Neural crest cell (in vitro differentiated cells): Measurements from ENCODE around the gene MDFI. TPM values are rescaled to one million over a fixed set of nuclear protein-coding genes. Genes with fewer than 3 reads are reported as not detected.

Experiments
- DNase-seq: peaks from one replicate; pipeline ENCODE4 v3.0.0; 2021; ENCODE audit warnings: low read depth, mixed read lengths, low spot score
- H3K27ac Mint-ChIP-seq: one replicate; pipeline ENCODE4 v1.8.0; 2021; ENCODE audit warnings: mild to moderate bottlenecking, mixed read lengths; ENCODE audit not compliant: unreplicated experiment
- H3K27me3 Mint-ChIP-seq: 2 replicates; pipeline ENCODE4 v1.8.0; 2021; ENCODE audit warnings: low read depth, mild to moderate bottlenecking, mixed read lengths
- H3K36me3 Mint-ChIP-seq: 2 replicates; pipeline ENCODE4 v1.8.0; 2021; ENCODE audit warnings: low read depth, mild to moderate bottlenecking, mixed read lengths
- H3K4me1 Mint-ChIP-seq: 2 replicates; pipeline ENCODE4 v1.8.0; 2021; ENCODE audit warnings: mixed read lengths
- H3K4me3 Mint-ChIP-seq: one replicate; pipeline ENCODE4 v1.8.0; 2021; ENCODE audit warnings: mild to moderate bottlenecking, mixed read lengths
- H3K9me3 Mint-ChIP-seq: 2 replicates; pipeline ENCODE4 v1.8.0; 2021; ENCODE audit warnings: mixed read lengths
- CTCF ChIP-seq: fragments of 200-600 bp; sonication (generic); conservative IDR thresholded peaks from 2 replicates; pipeline ENCODE4 v1.5.0; 2021; ENCODE audit warnings: antibody characterized with exemption, mild to moderate bottlenecking
- total RNA-seq: library from RNA; stranded (reverse); gene quantifications from 2 replicates; pipeline ENCODE4 v1.2.1, GENCODE V29; 2021

Gene MDFI
- total RNA-seq, 1 donor from 2014 or later = 65.8 TPM

GRCh38 chr6:41634657-41635056 lies 3.6 kb upstream of the MDFI start:
- Mint-ChIP-seq H3K9me3 (no peaks in the 10 kb centered on the region), H3K4me3 (peak overlapping the region; percentile 45), H3K27me3 (peaks cover 60% of the 10 kb centered on the region), H3K36me3 (no peaks in the 10 kb centered on the region), H3K27ac (peak overlapping the region; percentile 5), H3K4me1 (peaks cover 27% of the 10 kb centered on the region)
- TF ChIP-seq CTCF = no peak
- DNase-seq = no peak

GRCh38 chr6:41635365-41635764 lies 2.9 kb upstream of the MDFI start:
- TF ChIP-seq CTCF = no peak
- Mint-ChIP-seq H3K27me3 (peaks cover 62% of the 10 kb centered on the region), H3K4me3 (peak overlapping the region; percentile 57), H3K4me1 (peaks cover 34% of the 10 kb centered on the region), H3K9me3 (no peaks in the 10 kb centered on the region), H3K27ac (no peak overlapping the region), H3K36me3 (no peaks in the 10 kb centered on the region)
- DNase-seq = no peak

GRCh38 chr6:41636833-41637193 lies 1.5 kb upstream of the MDFI start:
- peaks cover 62% of the 10 kb centered on the region for H3K27me3 Mint-ChIP-seq
- no peak for DNase-seq
- H3K9me3 Mint-ChIP-seq = no peaks in the 10 kb centered on the region
- no peak for TF ChIP-seq CTCF
- peaks cover 41% of the 10 kb centered on the region for H3K4me1 Mint-ChIP-seq
- H3K4me3 Mint-ChIP-seq = peak overlapping the region; percentile 68
- H3K36me3 Mint-ChIP-seq = no peaks in the 10 kb centered on the region
- H3K27ac Mint-ChIP-seq = no peak overlapping the region

GRCh38 chr6:41637194-41638001 lies 870 bp upstream of the MDFI start:
- no peaks in the 10 kb centered on the region for H3K36me3 Mint-ChIP-seq
- peaks cover 43% of the 10 kb centered on the region for H3K4me1 Mint-ChIP-seq
- TF ChIP-seq CTCF = no peak
- no peaks in the 10 kb centered on the region for H3K9me3 Mint-ChIP-seq
- peaks cover 59% of the 10 kb centered on the region for H3K27me3 Mint-ChIP-seq
- peak overlapping the region; percentile 93 for H3K4me3 Mint-ChIP-seq
- no peak overlapping the region for H3K27ac Mint-ChIP-seq
- peak; percentile 33 for DNase-seq

- H3K27me3 Mint-ChIP-seq = peaks cover 48% of the 10 kb centered on the region
- no peak for TF ChIP-seq CTCF
- no peaks in the 10 kb centered on the region for H3K9me3 Mint-ChIP-seq
- H3K4me3 Mint-ChIP-seq = peak overlapping the region; percentile 91
- no peaks in the 10 kb centered on the region for H3K36me3 Mint-ChIP-seq
- DNase-seq = peak; percentile 41
- H3K4me1 Mint-ChIP-seq = peaks cover 59% of the 10 kb centered on the region
- peak overlapping the region; percentile 50 for H3K27ac Mint-ChIP-seq
Measured at GRCh38 chr6:41638935-41639808, 904 bp downstream of the MDFI start.
